Natural killer cell (primary cell): Measurements from ENCODE around the gene FUCA1. TPM values are rescaled to one million over a fixed set of nuclear protein-coding genes. Genes with fewer than 3 reads are reported as not detected.

Experiments used
- ATAC-seq, 3 donors: fragments of 150-1000 bp in 2 of 3; fragments of 200-7000 bp in 1 of 3; cut with Tn5 transposase; 1 replicate in 1 of 3; 2 replicates in 2 of 3; pipeline ENCODE4 v1.10.0; 2021; ENCODE audit warnings: mild to moderate bottlenecking in 2 of 3, moderate library complexity in 2 of 3
- DNase-seq, 2 donors: peaks; one replicate each; pipeline versions ENCODE4 v3.0.0 to v3.0.0-alpha.2; 2013 to 2021; ENCODE audit warnings: mixed read lengths in 1 of 2
- H3K27ac ChIP-seq: one replicate; pipeline ENCODE4 v1.5.1; 2013; ENCODE audit warnings: mild to moderate bottlenecking, low read length
- H3K27me3 ChIP-seq: one replicate; pipeline ENCODE4 v1.6.1; 2013; ENCODE audit warnings: low read length; ENCODE audit not compliant: control insufficient read depth, insufficient read depth
- H3K36me3 ChIP-seq: one replicate; pipeline ENCODE4 v1.6.1; 2013; ENCODE audit warnings: low read length; ENCODE audit not compliant: control insufficient read depth, insufficient read depth
- H3K4me1 ChIP-seq: one replicate; pipeline ENCODE4 v1.6.1; 2013; ENCODE audit warnings: low read length; ENCODE audit not compliant: control insufficient read depth, insufficient read depth
- H3K4me3 ChIP-seq: one replicate; pipeline ENCODE4 v1.5.1; 2013; ENCODE audit warnings: low read length
- H3K9me3 ChIP-seq: one replicate; pipeline ENCODE4 v1.6.1; 2013; ENCODE audit warnings: low read length; ENCODE audit not compliant: control insufficient read depth, insufficient read depth
- H3K27ac Mint-ChIP-seq, 2 donors: one replicate each; pipeline ENCODE4 v1.8.0; 2022; ENCODE audit warnings: mild to moderate bottlenecking in 2 of 2, mixed read lengths in 2 of 2, moderate library complexity in 1 of 2
- H3K27me3 Mint-ChIP-seq, 2 donors: one replicate each; pipeline ENCODE4 v1.8.0; 2022; ENCODE audit warnings: low read depth in 2 of 2, mixed read lengths in 2 of 2
- H3K36me3 Mint-ChIP-seq: one replicate; pipeline ENCODE4 v1.8.0; 2022; ENCODE audit warnings: mixed read lengths
- H3K4me1 Mint-ChIP-seq, 2 donors: one replicate each; pipeline ENCODE4 v1.8.0; 2022; ENCODE audit warnings: mixed read lengths in 2 of 2
- H3K4me3 Mint-ChIP-seq: one replicate; pipeline ENCODE4 v1.8.0; 2022; ENCODE audit warnings: mild to moderate bottlenecking, moderate library complexity, mixed read lengths
- H3K9me3 Mint-ChIP-seq, 2 donors: one replicate each; pipeline ENCODE4 v1.8.0; 2022; ENCODE audit warnings: mixed read lengths in 2 of 2
- WGBS: methylation state at CpG from one replicate; pipeline ENCODE4 v1.1.7; 2013; ENCODE audit warnings: missing lambda C conversion rate; ENCODE audit not compliant: insufficient coverage; 5-methylcytosine and 5-hydroxymethylcytosine counted together
- intact Hi-C: fragments of 100-400 bp; cut with micrococcal nuclease; formaldehyde crosslinking; loops from one replicate; pipeline ENCODE4 v1.14.2; 2022
- total RNA-seq, 4 donors: library from RNA; stranded (reverse); fragments of 120-200 nt in 1 of 4; gene quantifications; one replicate each; pipeline versions ENCODE4 v1.2.3 to v1.2.4, GENCODE V29; 2013 to 2022
- TF ChIP-seq, protein P1 (sequence below): fragments of 200-600 bp; IDR thresholded peaks from one replicate; pipeline ENCODE4 v1.8.0; 2022; ENCODE audit warnings: antibody characterized with exemption

The FUCA1 gene
- total RNA-seq, 3 donors from 2014 or later (not counting 1 experiment from before 2014, with no cell fraction given), result 6.8 to 12.5 (median 11.9) TPM

DNA sequence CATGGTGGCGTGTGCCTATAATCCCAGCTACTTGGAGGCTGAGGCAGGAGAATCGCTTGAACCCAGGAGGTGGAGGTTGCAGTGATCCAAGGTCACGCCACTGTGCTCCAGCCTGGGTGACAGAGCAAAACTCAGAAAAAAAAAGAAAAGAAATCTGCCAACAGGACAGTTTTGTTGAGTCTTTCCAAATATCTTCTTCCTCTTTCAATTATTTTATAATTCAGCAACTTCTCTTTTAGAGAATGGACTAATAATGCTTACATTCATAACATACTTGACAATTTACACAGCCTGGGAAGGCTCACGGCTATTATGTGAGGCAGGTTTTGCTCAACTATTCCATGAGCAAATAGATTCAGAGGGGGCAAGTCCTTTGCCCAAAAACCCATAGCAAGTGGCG lies 27.0 kb upstream of the FUCA1 start:
- Mint-ChIP-seq H3K4me3 (no peak overlapping the region), H3K27me3 (peaks cover 17 to 23% of the 10 kb centered on the region in 2 donors), H3K36me3 (no peaks in the 10 kb centered on the region), H3K27ac (no peak overlapping the region), H3K9me3 (no peaks in the 10 kb centered on the region), H3K4me1 (peaks cover 37 to 45% of the 10 kb centered on the region in 2 donors)
- no peak for DNase-seq
- 77% methylated on average over 5 of the region's 5 CpGs for WGBS
- Histone ChIP-seq H3K27me3 (no peaks in the 10 kb centered on the region), H3K4me3 (no peak overlapping the region), H3K36me3 (peaks cover 8% of the 10 kb centered on the region), H3K4me1 (peaks cover 70% of the 10 kb centered on the region), H3K27ac (no peak overlapping the region), H3K9me3 (no peaks in the 10 kb centered on the region)
- no peak for ATAC-seq
- intact Hi-C loops, result loop anchor here (5.0 kb wide), 1 partner anchor 62 kb away; the partner anchor contains the start of gene PNRC2
- TF ChIP-seq, protein P1, sequence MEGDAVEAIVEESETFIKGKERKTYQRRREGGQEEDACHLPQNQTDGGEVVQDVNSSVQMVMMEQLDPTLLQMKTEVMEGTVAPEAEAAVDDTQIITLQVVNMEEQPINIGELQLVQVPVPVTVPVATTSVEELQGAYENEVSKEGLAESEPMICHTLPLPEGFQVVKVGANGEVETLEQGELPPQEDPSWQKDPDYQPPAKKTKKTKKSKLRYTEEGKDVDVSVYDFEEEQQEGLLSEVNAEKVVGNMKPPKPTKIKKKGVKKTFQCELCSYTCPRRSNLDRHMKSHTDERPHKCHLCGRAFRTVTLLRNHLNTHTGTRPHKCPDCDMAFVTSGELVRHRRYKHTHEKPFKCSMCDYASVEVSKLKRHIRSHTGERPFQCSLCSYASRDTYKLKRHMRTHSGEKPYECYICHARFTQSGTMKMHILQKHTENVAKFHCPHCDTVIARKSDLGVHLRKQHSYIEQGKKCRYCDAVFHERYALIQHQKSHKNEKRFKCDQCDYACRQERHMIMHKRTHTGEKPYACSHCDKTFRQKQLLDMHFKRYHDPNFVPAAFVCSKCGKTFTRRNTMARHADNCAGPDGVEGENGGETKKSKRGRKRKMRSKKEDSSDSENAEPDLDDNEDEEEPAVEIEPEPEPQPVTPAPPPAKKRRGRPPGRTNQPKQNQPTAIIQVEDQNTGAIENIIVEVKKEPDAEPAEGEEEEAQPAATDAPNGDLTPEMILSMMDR, result no peak

DNA sequence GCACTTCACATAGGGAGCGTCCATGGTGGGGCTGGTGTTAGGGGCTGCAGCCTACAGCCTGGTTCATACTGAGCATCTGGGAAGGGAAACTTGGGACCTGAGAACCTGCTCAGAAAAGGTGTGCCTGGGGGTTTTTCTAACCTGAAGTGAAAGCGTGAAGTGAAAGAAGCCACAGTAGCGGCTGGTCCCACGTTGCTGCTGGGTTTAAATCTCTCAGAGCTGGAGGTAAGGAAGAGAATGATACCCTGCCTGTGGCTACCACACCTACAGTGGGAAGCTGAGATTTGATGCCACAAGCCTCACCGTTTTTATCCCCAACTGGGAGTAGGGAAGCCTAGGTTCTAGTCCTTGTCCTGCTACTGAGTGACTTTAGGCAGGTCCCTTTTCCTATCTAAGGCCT lies 21.0 kb upstream of the FUCA1 start:
- Histone ChIP-seq H3K36me3 (peaks cover 16% of the 10 kb centered on the region), H3K27me3 (no peaks in the 10 kb centered on the region), H3K27ac (no peak overlapping the region), H3K4me1 (peaks cover 41% of the 10 kb centered on the region), H3K9me3 (no peaks in the 10 kb centered on the region), H3K4me3 (no peak overlapping the region)
- Mint-ChIP-seq H3K4me1 (peaks cover 7 to 22% of the 10 kb centered on the region in 2 donors), H3K27me3 (peaks cover 0 to 8% of the 10 kb centered on the region in 2 donors), H3K27ac (no peak overlapping the region), H3K9me3 (no peaks in the 10 kb centered on the region), H3K36me3 (no peaks in the 10 kb centered on the region), H3K4me3 (no peak overlapping the region)
- ATAC-seq, result no peak
- TF ChIP-seq, protein P1, result no peak
- WGBS, result 53% methylated on average over 5 of the region's 5 CpGs
- intact Hi-C loops, result no loop called here
- DNase-seq, result no peak

DNA sequence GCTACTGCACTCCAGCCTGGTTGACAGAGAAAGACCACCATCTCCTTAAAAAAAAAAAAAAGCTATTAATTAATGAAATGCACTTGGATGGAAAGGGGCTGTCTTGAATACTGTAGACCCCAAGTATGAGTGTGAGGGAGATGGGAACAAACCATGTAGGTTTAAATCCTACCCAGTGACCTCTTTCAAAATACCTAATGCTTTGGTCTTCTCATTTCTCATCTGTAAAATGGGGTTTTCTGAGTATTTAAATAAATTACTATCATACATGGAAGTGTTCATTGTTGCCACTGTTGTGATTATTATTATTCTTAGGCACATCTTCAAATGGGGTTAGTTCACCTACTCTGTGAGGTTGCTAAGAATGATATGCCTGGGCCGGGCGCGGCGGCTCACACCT lies 17.1 kb upstream of the FUCA1 start:
- no peaks in the 10 kb centered on the region for H3K27me3 ChIP-seq
- WGBS, result 88% methylated on average over 4 of the region's 4 CpGs

More for the DNA sequence above, 17.1 kb upstream of the FUCA1 start:
- TF ChIP-seq, protein P1, result no peak
- Histone ChIP-seq H3K4me3 (no peak overlapping the region), H3K9me3 (no peaks in the 10 kb centered on the region), H3K27ac (no peak overlapping the region), H3K4me1 (peaks cover 24% of the 10 kb centered on the region), H3K36me3 (peaks cover 12% of the 10 kb centered on the region)
- Mint-ChIP-seq H3K4me3 (no peak overlapping the region), H3K27me3 (no peaks in the 10 kb centered on the region), H3K9me3 (no peaks in the 10 kb centered on the region), H3K4me1 (peaks cover 0 to 8% of the 10 kb centered on the region in 2 donors), H3K27ac (no peak overlapping the region), H3K36me3 (no peaks in the 10 kb centered on the region)
- no peak for ATAC-seq
- no peak for DNase-seq
- intact Hi-C loops, result no loop called here
